AG04449 (cell line): ENCODE data around the gene PPP1R13B.

Source experiments
- CTCF ChIA-PET: fragments of 350-600 bp; formaldehyde crosslinking; extraction: SDS; loops from one replicate; lab custom pipeline; 2021; ENCODE audit warnings: antibody characterized with exemption; lab: Yijun Ruan, JAX
- POLR2A ChIA-PET: fragments of 400-600, 350-600 bp; formaldehyde crosslinking; extraction: SDS; loops from one replicate; lab custom pipeline; 2020; ENCODE audit warnings: antibody characterized with exemption, inconsistent platforms; lab: Yijun Ruan, JAX
- DNase-seq: peaks from one replicate; pipeline ENCODE4 v3.0.0-alpha.2; 2010; ENCODE audit warnings: low read depth, low spot score
- H3K4me3 ChIP-seq: 2 replicates; pipeline ENCODE4 v1.5.1; 2011; ENCODE audit warnings: low read depth, mild to moderate bottlenecking, control low read depth, low read length
- CTCF ChIP-seq: IDR thresholded peaks from one replicate; pipeline ENCODE4 v1.5.1; 2011; ENCODE audit warnings: mild to moderate bottlenecking, moderate library complexity, low read length, control low read depth, inconsistent platforms; ENCODE audit not compliant: insufficient read depth; ENCODE audit errors: missing control alignments

The PPP1R13B gene

DNA sequence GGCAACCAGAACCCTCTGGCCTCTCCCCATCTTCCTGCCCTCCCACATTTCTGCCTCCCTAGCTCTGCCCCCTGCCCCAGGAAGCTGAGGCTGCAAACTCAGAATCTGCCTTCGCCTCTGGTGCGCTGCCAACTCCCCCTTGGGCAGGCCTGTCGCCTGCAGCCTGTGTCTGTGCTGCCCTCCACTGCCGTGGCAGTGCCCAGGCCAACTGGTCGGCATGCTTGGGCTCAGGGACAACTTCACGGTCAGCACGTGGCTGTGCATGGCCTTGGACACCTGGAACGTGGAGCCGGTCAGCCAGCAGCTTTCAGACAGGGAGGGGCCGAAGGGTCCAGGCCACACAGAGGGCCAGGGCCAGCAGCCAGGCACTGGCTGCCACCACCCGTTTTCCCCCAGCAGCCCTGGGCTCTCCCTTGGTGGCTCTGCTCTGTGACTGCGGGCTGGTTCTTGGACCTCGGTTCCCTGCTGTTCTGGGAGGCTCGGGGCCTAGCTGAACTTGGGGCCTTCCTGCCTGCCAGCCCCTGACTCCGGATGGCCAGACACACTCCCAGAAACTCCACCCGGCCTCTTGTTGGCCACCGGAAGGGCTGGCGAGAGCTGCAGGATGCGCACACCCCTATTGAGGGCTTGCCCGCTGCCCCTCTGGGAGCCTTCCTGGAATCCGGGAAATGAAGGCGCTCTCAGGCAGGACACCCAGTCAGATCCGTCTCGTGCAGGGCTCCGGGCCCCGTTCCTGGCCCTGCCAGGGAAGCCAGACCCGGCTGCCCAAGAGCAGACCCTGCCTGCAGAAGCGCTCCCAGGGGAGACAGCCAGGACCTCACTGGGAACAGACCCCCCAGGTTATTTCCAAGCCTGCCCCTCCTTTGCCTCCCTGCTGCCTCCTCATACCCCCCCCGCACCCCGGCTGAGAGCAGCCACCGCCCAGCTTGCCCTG lies 34.2 kb upstream of the PPP1R13B start:
- H3K4me3 ChIP-seq: no peak overlapping the region
- ChIA-PET POLR2A (no interaction called here), CTCF (interaction anchor here (1.4 to 1.8 kb wide), 2 partner anchors 19 to 29 kb away, joined by 4 to 6 read pairs; no protein-coding TSS in a partner anchor)
- DNase-seq: no peak
- TF ChIP-seq CTCF: no peak

DNA sequence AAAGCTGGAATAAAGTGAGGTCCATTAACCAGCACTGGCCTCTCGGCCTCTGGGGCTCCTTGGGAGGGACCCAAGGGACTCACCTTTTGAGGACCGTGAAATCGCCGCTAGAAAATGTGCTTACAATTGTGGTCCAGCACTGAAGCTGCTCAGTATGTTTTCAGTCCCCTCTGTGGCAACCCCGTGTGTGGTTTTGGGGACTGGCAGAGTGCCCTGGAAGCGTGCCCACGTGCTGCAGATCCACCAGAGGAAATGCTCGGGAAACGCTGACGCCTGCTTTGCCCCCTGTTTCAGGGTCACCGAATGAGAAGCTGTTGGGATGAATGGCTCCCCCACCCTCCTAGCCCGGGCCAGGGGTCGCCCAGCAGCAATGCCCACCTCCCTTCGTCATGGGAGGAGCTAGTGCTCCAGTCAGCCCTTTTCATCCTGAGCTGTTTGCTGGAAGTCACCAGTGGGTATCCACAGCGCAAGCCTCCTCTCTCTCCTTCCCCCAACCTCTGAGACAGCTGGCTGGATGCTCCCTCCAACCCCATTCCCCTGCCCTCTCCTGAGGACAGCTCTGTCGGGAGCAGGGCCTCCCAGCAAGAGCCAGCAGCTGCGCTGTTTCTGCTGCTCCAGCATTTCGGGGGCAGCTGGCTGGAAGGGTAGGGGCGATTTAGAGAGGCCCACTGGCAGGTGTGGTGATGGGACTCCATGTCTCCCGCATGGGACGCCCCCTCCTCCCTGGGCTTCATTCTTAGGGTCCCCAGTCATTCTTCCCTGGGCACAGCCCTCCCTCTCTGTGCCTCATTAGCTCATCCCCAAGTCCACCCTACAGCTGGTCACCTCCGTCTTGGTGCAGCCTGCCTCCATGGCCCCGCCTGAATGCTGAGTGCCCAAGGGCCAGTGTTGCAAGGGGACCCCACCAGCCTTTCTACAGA lies 33.2 kb upstream of the PPP1R13B start:
- ChIA-PET CTCF (interaction anchor here (1.4 to 2.6 kb wide), 3 partner anchors 20 to 72 kb away, joined by 5 to 12 read pairs (median 6); no protein-coding TSS in a partner anchor), POLR2A (no interaction called here)
- no peak for DNase-seq

DNA sequence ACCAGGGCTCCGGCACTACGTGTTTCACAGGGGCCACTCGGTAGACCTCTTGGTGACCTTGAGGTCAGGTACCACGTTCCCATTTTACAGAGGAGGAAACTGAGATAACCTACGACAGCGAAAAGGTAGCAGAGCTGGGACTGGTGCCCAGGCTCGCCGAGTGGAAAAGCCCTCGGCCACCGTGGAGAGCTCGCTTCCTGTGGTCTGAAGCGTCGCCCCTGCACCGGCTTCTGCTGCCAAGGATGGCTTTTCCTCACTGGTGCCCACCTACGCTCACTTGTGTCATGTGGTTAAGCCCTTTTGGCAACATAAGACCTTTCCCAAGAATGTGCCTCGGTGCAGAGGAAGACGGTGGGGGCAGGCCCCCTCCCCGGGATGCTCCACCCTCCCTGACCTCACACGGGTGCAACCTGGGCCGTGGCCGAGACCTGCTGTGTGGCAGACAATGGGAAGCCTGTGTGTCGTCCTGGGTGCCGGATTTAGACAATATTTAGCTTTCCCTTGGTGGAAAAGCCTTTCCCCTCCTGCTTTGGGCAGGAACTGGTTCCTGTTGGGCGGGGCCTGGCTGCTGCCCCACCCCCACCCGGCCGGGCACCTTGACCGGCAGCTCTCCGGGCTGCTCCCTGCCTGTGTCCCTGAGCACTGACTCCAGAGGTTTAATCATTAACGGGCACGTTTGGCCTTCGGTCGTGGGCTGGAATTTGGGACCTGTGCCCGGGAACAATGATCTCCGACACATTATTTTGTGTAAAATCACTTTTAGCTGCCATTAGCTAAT lies 32.4 kb upstream of the PPP1R13B start:
- no peak overlapping the region; the same call in 1 of the 2 replicates for H3K4me3 ChIP-seq
- DNase-seq: no peak
- CTCF ChIA-PET: interaction anchor here (1.4 to 2.6 kb wide), 2 partner anchors 21 to 71 kb away, joined by 5 to 12 read pairs; no protein-coding TSS in a partner anchor
- no peak for TF ChIP-seq CTCF
- POLR2A ChIA-PET: interaction anchor here (0.6 kb wide), 1 partner anchor 250 kb away, joined by 3 read pairs; no protein-coding TSS in a partner anchor

More for the DNA sequence above, 33.2 kb upstream of the PPP1R13B start:
- no peak for TF ChIP-seq CTCF
- no peak overlapping the region for H3K4me3 ChIP-seq

GRCh38 chr14:103879118-103879569 lies 31.8 kb upstream of the PPP1R13B start:
- no peak for TF ChIP-seq CTCF
- POLR2A ChIA-PET: interaction anchor here (0.6 kb wide), 1 partner anchor 250 kb away, joined by 3 read pairs; no protein-coding TSS in a partner anchor
- CTCF ChIA-PET: interaction anchor here (1.4 to 2.6 kb wide), 2 partner anchors 21 to 70 kb away, joined by 5 to 12 read pairs; no protein-coding TSS in a partner anchor
- no peak for DNase-seq
- no peak overlapping the region for H3K4me3 ChIP-seq

GRCh38 chr14:103878180-103878579 lies 30.8 kb upstream of the PPP1R13B start:
- POLR2A ChIA-PET: no interaction called here
- CTCF ChIA-PET: interaction anchor here (1.3 to 2.6 kb wide), 3 partner anchors 9 to 23 kb away, joined by 3 to 12 read pairs (median 6); no protein-coding TSS in a partner anchor

More at GRCh38 chr14:103878180-103878579, 30.8 kb upstream of the PPP1R13B start:
- no peak for TF ChIP-seq CTCF
- DNase-seq: no peak
- H3K4me3 ChIP-seq: no peak overlapping the region
